ENCODE measurements around the gene ZSCAN20.

The ZSCAN20 gene

GRCh38 chr1:33482412-33482811 is 10.0 kb downstream of the ZSCAN20 start:
- H3K4me1 ChIP-seq (ENCODE audit: control insufficient read depth, insufficient read depth, low read length), result no peaks in the 10 kb centered on the region
- peaks cover 19 to 20% of the 10 kb centered on the region in 2 donors for H3K36me3 ChIP-seq (ENCODE audit: control insufficient read depth in 2 of 2, insufficient read depth in 2 of 2, low read length in 2 of 2)
- no peak overlapping the region for H3K9ac ChIP-seq (ENCODE audit: low read length in 2 of 2)
- no peaks in the 10 kb centered on the region for H3K27me3 ChIP-seq (ENCODE audit: control insufficient read depth in 1 of 2, insufficient read depth in 2 of 2, low read length in 2 of 2)
- H3K9me3 ChIP-seq (ENCODE audit: control insufficient read depth in 2 of 2, low read length in 2 of 2), result peaks cover 0 to 13% of the 10 kb centered on the region in 2 donors
- H3K4me3 ChIP-seq (ENCODE audit: low read length in 2 of 2), result no peak overlapping the region
- no peak overlapping the region for H3K27ac ChIP-seq (ENCODE audit: low read length)

- Histone ChIP-seq H3K4me3 (ENCODE audit: low read length in 2 of 2) (no peak overlapping the region), H3K36me3 (ENCODE audit: control insufficient read depth in 2 of 2, insufficient read depth in 2 of 2, low read length in 2 of 2) (peaks cover 57 to 60% of the 10 kb centered on the region in 2 donors), H3K9ac (ENCODE audit: low read length in 2 of 2) (no peak overlapping the region), H3K27ac (ENCODE audit: low read length) (no peak overlapping the region), H3K27me3 (ENCODE audit: control insufficient read depth in 1 of 2, insufficient read depth in 2 of 2, low read length in 2 of 2) (no peaks in the 10 kb centered on the region), H3K9me3 (ENCODE audit: control insufficient read depth in 2 of 2, low read length in 2 of 2) (peaks cover 3 to 21% of the 10 kb centered on the region in 2 donors), H3K4me1 (ENCODE audit: control insufficient read depth, insufficient read depth, low read length) (no peaks in the 10 kb centered on the region)
Measured at GRCh38 chr1:33488624-33489023, 16.2 kb downstream of the ZSCAN20 start.

GRCh38 chr1:33494929-33495328 is 22.5 kb downstream of the ZSCAN20 start:
- H3K4me3 ChIP-seq (ENCODE audit: low read length in 2 of 2), result peak overlapping the region in 1 of 2 donors; percentile 42
- H3K9me3 ChIP-seq (ENCODE audit: control insufficient read depth in 2 of 2, low read length in 2 of 2), result peaks cover 47 to 58% of the 10 kb centered on the region in 2 donors

GRCh38 chr1:33497410-33497809 is 25.0 kb downstream of the ZSCAN20 start:
- no peaks in the 10 kb centered on the region for H3K27me3 ChIP-seq (ENCODE audit: control insufficient read depth in 1 of 2, insufficient read depth in 2 of 2, low read length in 2 of 2)
- H3K36me3 ChIP-seq (ENCODE audit: control insufficient read depth in 2 of 2, insufficient read depth in 2 of 2, low read length in 2 of 2), result peaks cover 35 to 37% of the 10 kb centered on the region in 2 donors
- H3K4me3 ChIP-seq (ENCODE audit: low read length in 2 of 2), result no peak overlapping the region
- H3K9me3 ChIP-seq (ENCODE audit: control insufficient read depth in 2 of 2, low read length in 2 of 2), result peaks cover 47 to 58% of the 10 kb centered on the region in 2 donors
- H3K9ac ChIP-seq (ENCODE audit: low read length in 2 of 2), result no peak overlapping the region
- no peak overlapping the region for H3K27ac ChIP-seq (ENCODE audit: low read length)
- H3K4me1 ChIP-seq (ENCODE audit: control insufficient read depth, insufficient read depth, low read length), result no peaks in the 10 kb centered on the region

More at GRCh38 chr1:33494929-33495328, 22.5 kb downstream of the ZSCAN20 start:
- Histone ChIP-seq H3K27me3 (ENCODE audit: control insufficient read depth in 1 of 2, insufficient read depth in 2 of 2, low read length in 2 of 2) (no peaks in the 10 kb centered on the region), H3K27ac (ENCODE audit: low read length) (no peak overlapping the region), H3K36me3 (ENCODE audit: control insufficient read depth in 2 of 2, insufficient read depth in 2 of 2, low read length in 2 of 2) (peaks cover 58% of the 10 kb centered on the region in 2 donors), H3K4me1 (ENCODE audit: control insufficient read depth, insufficient read depth, low read length) (no peaks in the 10 kb centered on the region), H3K9ac (ENCODE audit: low read length in 2 of 2) (no peak overlapping the region)

GRCh38 chr1:33500547-33500946 is 28.1 kb downstream of the ZSCAN20 start:
- Histone ChIP-seq H3K27ac (ENCODE audit: low read length) (no peak overlapping the region), H3K36me3 (ENCODE audit: control insufficient read depth in 2 of 2, insufficient read depth in 2 of 2, low read length in 2 of 2) (peaks cover 6 to 7% of the 10 kb centered on the region in 2 donors), H3K4me1 (ENCODE audit: control insufficient read depth, insufficient read depth, low read length) (no peaks in the 10 kb centered on the region), H3K27me3 (ENCODE audit: control insufficient read depth in 1 of 2, insufficient read depth in 2 of 2, low read length in 2 of 2) (no peaks in the 10 kb centered on the region), H3K4me3 (ENCODE audit: low read length in 2 of 2) (no peak overlapping the region), H3K9ac (ENCODE audit: low read length in 2 of 2) (no peak overlapping the region), H3K9me3 (ENCODE audit: control insufficient read depth in 2 of 2, low read length in 2 of 2) (peaks cover 28 to 30% of the 10 kb centered on the region in 2 donors)

- Histone ChIP-seq H3K9ac (ENCODE audit: low read length in 2 of 2) (no peak overlapping the region), H3K36me3 (ENCODE audit: control insufficient read depth in 2 of 2, insufficient read depth in 2 of 2, low read length in 2 of 2) (peaks cover 2 to 3% of the 10 kb centered on the region in 2 donors), H3K4me1 (ENCODE audit: control insufficient read depth, insufficient read depth, low read length) (no peaks in the 10 kb centered on the region), H3K4me3 (ENCODE audit: low read length in 2 of 2) (no peak overlapping the region), H3K27me3 (ENCODE audit: control insufficient read depth in 1 of 2, insufficient read depth in 2 of 2, low read length in 2 of 2) (no peaks in the 10 kb centered on the region), H3K27ac (ENCODE audit: low read length) (no peak overlapping the region), H3K9me3 (ENCODE audit: control insufficient read depth in 2 of 2, low read length in 2 of 2) (peaks cover 21 to 25% of the 10 kb centered on the region in 2 donors)
Measured at GRCh38 chr1:33501309-33501708, 28.9 kb downstream of the ZSCAN20 start.

- no peaks in the 10 kb centered on the region for H3K27me3 ChIP-seq (ENCODE audit: control insufficient read depth in 1 of 2, insufficient read depth in 2 of 2, low read length in 2 of 2)
- peaks cover 16 to 22% of the 10 kb centered on the region in 2 donors for H3K9me3 ChIP-seq (ENCODE audit: control insufficient read depth in 2 of 2, low read length in 2 of 2)
- no peaks in the 10 kb centered on the region for H3K4me1 ChIP-seq (ENCODE audit: control insufficient read depth, insufficient read depth, low read length)
- peaks cover 2 to 3% of the 10 kb centered on the region in 2 donors for H3K36me3 ChIP-seq (ENCODE audit: control insufficient read depth in 2 of 2, insufficient read depth in 2 of 2, low read length in 2 of 2)
- no peak overlapping the region for H3K9ac ChIP-seq (ENCODE audit: low read length in 2 of 2)
- no peak overlapping the region for H3K4me3 ChIP-seq (ENCODE audit: low read length in 2 of 2)
- H3K27ac ChIP-seq (ENCODE audit: low read length), result no peak overlapping the region
Measured at GRCh38 chr1:33501774-33502173, 29.3 kb downstream of the ZSCAN20 start.

GRCh38 chr1:33502726-33503125 is 30.3 kb downstream of the ZSCAN20 start:
- Histone ChIP-seq H3K4me3 (ENCODE audit: low read length in 2 of 2) (no peak overlapping the region), H3K9ac (ENCODE audit: low read length in 2 of 2) (no peak overlapping the region), H3K27me3 (ENCODE audit: control insufficient read depth in 1 of 2, insufficient read depth in 2 of 2, low read length in 2 of 2) (no peaks in the 10 kb centered on the region), H3K27ac (ENCODE audit: low read length) (no peak overlapping the region), H3K4me1 (ENCODE audit: control insufficient read depth, insufficient read depth, low read length) (no peaks in the 10 kb centered on the region), H3K36me3 (ENCODE audit: control insufficient read depth in 2 of 2, insufficient read depth in 2 of 2, low read length in 2 of 2) (no peaks in the 10 kb centered on the region), H3K9me3 (ENCODE audit: control insufficient read depth in 2 of 2, low read length in 2 of 2) (peaks cover 6 to 12% of the 10 kb centered on the region in 2 donors)

GRCh38 chr1:33503506-33503905 is 31.1 kb downstream of the ZSCAN20 start:
- H3K27me3 ChIP-seq (ENCODE audit: control insufficient read depth in 1 of 2, insufficient read depth in 2 of 2, low read length in 2 of 2), result no peaks in the 10 kb centered on the region
- H3K4me1 ChIP-seq (ENCODE audit: control insufficient read depth, insufficient read depth, low read length), result no peaks in the 10 kb centered on the region
- H3K9me3 ChIP-seq (ENCODE audit: control insufficient read depth in 2 of 2, low read length in 2 of 2), result peaks cover 2 to 6% of the 10 kb centered on the region in 2 donors
- no peaks in the 10 kb centered on the region for H3K36me3 ChIP-seq (ENCODE audit: control insufficient read depth in 2 of 2, insufficient read depth in 2 of 2, low read length in 2 of 2)
- no peak overlapping the region for H3K9ac ChIP-seq (ENCODE audit: low read length in 2 of 2)
- H3K27ac ChIP-seq (ENCODE audit: low read length), result no peak overlapping the region
- no peak overlapping the region for H3K4me3 ChIP-seq (ENCODE audit: low read length in 2 of 2)

- H3K36me3 ChIP-seq (ENCODE audit: control insufficient read depth in 2 of 2, insufficient read depth in 2 of 2, low read length in 2 of 2), result no peaks in the 10 kb centered on the region
- H3K4me1 ChIP-seq (ENCODE audit: control insufficient read depth, insufficient read depth, low read length), result no peaks in the 10 kb centered on the region
- no peak overlapping the region for H3K4me3 ChIP-seq (ENCODE audit: low read length in 2 of 2)
- H3K27me3 ChIP-seq (ENCODE audit: control insufficient read depth in 1 of 2, insufficient read depth in 2 of 2, low read length in 2 of 2), result no peaks in the 10 kb centered on the region
- no peak overlapping the region for H3K27ac ChIP-seq (ENCODE audit: low read length)
- H3K9ac ChIP-seq (ENCODE audit: low read length in 2 of 2), result no peak overlapping the region
- H3K9me3 ChIP-seq (ENCODE audit: control insufficient read depth in 2 of 2, low read length in 2 of 2), result no peaks in the 10 kb centered on the region
Measured at GRCh38 chr1:33507661-33508060, 35.2 kb downstream of the ZSCAN20 start.

GRCh38 chr1:33508151-33508550 is 35.7 kb downstream of the ZSCAN20 start:
- Histone ChIP-seq H3K9me3 (ENCODE audit: control insufficient read depth in 2 of 2, low read length in 2 of 2) (no peaks in the 10 kb centered on the region), H3K9ac (ENCODE audit: low read length in 2 of 2) (no peak overlapping the region), H3K27ac (ENCODE audit: low read length) (no peak overlapping the region), H3K4me1 (ENCODE audit: control insufficient read depth, insufficient read depth, low read length) (no peaks in the 10 kb centered on the region), H3K4me3 (ENCODE audit: low read length in 2 of 2) (no peak overlapping the region), H3K36me3 (ENCODE audit: control insufficient read depth in 2 of 2, insufficient read depth in 2 of 2, low read length in 2 of 2) (no peaks in the 10 kb centered on the region), H3K27me3 (ENCODE audit: control insufficient read depth in 1 of 2, insufficient read depth in 2 of 2, low read length in 2 of 2) (no peaks in the 10 kb centered on the region)

Data from stomach smooth muscle (tissue), 2 donors.